KMS-11 (cell line): ENCODE results near the gene AFF3.

Experiments
- H2AFZ ChIP-seq: fragments of 200-600 bp; sonication (generic); 2 replicates; pipeline ENCODE4 v1.6.1; 2016; ENCODE audit warnings: antibody characterized with exemption, mixed run types, low read depth
- H3K27ac ChIP-seq: fragments of 200-600 bp; sonication (generic); 2 replicates; pipeline ENCODE4 v1.6.1; 2016; ENCODE audit warnings: mild to moderate bottlenecking, mixed run types
- H3K27me3 ChIP-seq: fragments of 200-600 bp; sonication (generic); 2 replicates; pipeline ENCODE4 v1.6.1; 2017; ENCODE audit warnings: mild to moderate bottlenecking, low read depth, mixed run types, moderate library complexity; ENCODE audit not compliant: insufficient read depth
- H3K36me3 ChIP-seq: fragments of 200-600 bp; sonication (generic); 2 replicates; pipeline ENCODE4 v1.6.1; 2017; ENCODE audit warnings: mild to moderate bottlenecking, mixed run types; ENCODE audit not compliant: insufficient read depth
- H3K4me1 ChIP-seq: fragments of 200-600 bp; sonication (generic); 2 replicates; pipeline ENCODE4 v1.6.1; 2016; ENCODE audit warnings: mild to moderate bottlenecking, low read depth, mixed run types; ENCODE audit not compliant: poor library complexity, severe bottlenecking
- H3K4me2 ChIP-seq: fragments of 200-600 bp; sonication (generic); 2 replicates; pipeline ENCODE4 v1.7.0; 2016; ENCODE audit warnings: mild to moderate bottlenecking, mixed run types
- H3K4me3 ChIP-seq: fragments of 200-600 bp; sonication (generic); IDR thresholded peaks from 2 replicates; pipeline ENCODE4 v1.6.1; 2017; ENCODE audit warnings: low read depth, low read length, mixed read lengths; ENCODE audit not compliant: insufficient read depth
- H3K79me2 ChIP-seq: fragments of 200-600 bp; sonication (generic); 2 replicates; pipeline ENCODE4 v1.6.1; 2016; ENCODE audit warnings: low read depth, mixed run types; ENCODE audit not compliant: insufficient read depth
- H3K9ac ChIP-seq: fragments of 200-600 bp; sonication (generic); 2 replicates; pipeline ENCODE4 v1.6.1; 2016; ENCODE audit warnings: mild to moderate bottlenecking, mixed run types
- H4K20me1 ChIP-seq: fragments of 200-600 bp; sonication (generic); 2 replicates; pipeline ENCODE4 v1.6.1; 2016; ENCODE audit warnings: mild to moderate bottlenecking, mixed run types; ENCODE audit not compliant: insufficient read depth
- TF ChIP-seq, protein P1 (sequence below): fragments of 200-600 bp; sonication (generic); conservative IDR thresholded peaks from 2 replicates; pipeline ENCODE4 v1.6.1; 2017; ENCODE audit warnings: low read depth, mild to moderate bottlenecking, antibody characterized with exemption, low read length, moderate library complexity, mixed read lengths

The AFF3 gene

GRCh38 chr2:100176925-100177324 is 34.5 kb upstream of the AFF3 start:
- no peak overlapping the region for H3K4me3 ChIP-seq
- H4K20me1 ChIP-seq: no peaks in the 10 kb centered on the region
- no peaks in the 10 kb centered on the region for H3K27me3 ChIP-seq
- H3K4me2 ChIP-seq: no peak overlapping the region
- H3K79me2 ChIP-seq: no peaks in the 10 kb centered on the region
- H3K36me3 ChIP-seq: no peaks in the 10 kb centered on the region
- TF ChIP-seq, protein P1, sequence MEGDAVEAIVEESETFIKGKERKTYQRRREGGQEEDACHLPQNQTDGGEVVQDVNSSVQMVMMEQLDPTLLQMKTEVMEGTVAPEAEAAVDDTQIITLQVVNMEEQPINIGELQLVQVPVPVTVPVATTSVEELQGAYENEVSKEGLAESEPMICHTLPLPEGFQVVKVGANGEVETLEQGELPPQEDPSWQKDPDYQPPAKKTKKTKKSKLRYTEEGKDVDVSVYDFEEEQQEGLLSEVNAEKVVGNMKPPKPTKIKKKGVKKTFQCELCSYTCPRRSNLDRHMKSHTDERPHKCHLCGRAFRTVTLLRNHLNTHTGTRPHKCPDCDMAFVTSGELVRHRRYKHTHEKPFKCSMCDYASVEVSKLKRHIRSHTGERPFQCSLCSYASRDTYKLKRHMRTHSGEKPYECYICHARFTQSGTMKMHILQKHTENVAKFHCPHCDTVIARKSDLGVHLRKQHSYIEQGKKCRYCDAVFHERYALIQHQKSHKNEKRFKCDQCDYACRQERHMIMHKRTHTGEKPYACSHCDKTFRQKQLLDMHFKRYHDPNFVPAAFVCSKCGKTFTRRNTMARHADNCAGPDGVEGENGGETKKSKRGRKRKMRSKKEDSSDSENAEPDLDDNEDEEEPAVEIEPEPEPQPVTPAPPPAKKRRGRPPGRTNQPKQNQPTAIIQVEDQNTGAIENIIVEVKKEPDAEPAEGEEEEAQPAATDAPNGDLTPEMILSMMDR: no peak
- H3K9ac ChIP-seq: no peak overlapping the region
- no peak overlapping the region for H2AFZ ChIP-seq
- H3K4me1 ChIP-seq: no peaks in the 10 kb centered on the region
- H3K27ac ChIP-seq: no peak overlapping the region

DNA sequence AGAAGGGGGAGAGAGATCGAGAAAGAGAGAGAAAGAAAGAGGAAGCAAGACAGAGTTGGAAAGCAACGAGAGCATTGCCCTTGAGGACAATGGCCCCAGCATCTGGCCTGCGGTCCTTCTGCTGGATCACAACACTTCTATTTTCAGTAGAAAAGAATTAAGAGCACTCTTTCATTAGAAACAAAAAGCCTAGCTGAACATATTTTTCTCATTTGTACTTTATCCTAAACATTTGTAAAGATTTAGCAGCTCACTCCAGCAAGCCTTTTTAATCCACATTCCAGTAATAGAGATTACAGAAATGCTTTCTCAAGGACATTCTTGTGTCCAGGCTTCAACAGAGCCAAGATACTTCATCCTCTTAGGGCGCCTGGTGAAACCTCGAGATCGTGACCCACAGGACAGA is 31.6 kb upstream of the AFF3 start:
- Histone ChIP-seq H3K9ac (no peak overlapping the region), H3K4me2 (no peak overlapping the region), H3K27me3 (no peaks in the 10 kb centered on the region), H4K20me1 (no peaks in the 10 kb centered on the region), H3K4me1 (no peaks in the 10 kb centered on the region), H3K4me3 (no peak overlapping the region), H3K79me2 (no peaks in the 10 kb centered on the region), H2AFZ (no peak overlapping the region), H3K27ac (no peak overlapping the region), H3K36me3 (no peaks in the 10 kb centered on the region)
- TF ChIP-seq, protein P1: no peak

GRCh38 chr2:100166701-100167100 is 24.3 kb upstream of the AFF3 start:
- TF ChIP-seq, protein P1: no peak
- Histone ChIP-seq H4K20me1 (no peaks in the 10 kb centered on the region), H3K4me1 (no peaks in the 10 kb centered on the region), H3K4me2 (no peak overlapping the region), H3K27me3 (no peaks in the 10 kb centered on the region), H3K36me3 (no peaks in the 10 kb centered on the region), H3K4me3 (no peak overlapping the region), H2AFZ (no peak overlapping the region), H3K9ac (no peak overlapping the region), H3K27ac (no peak overlapping the region), H3K79me2 (no peaks in the 10 kb centered on the region)

GRCh38 chr2:100163605-100164004 is 21.2 kb upstream of the AFF3 start:
- Histone ChIP-seq H3K4me3 (no peak overlapping the region), H4K20me1 (no peaks in the 10 kb centered on the region), H3K4me2 (no peak overlapping the region), H3K36me3 (no peaks in the 10 kb centered on the region), H3K4me1 (no peaks in the 10 kb centered on the region), H2AFZ (no peak overlapping the region), H3K79me2 (no peaks in the 10 kb centered on the region), H3K27me3 (no peaks in the 10 kb centered on the region), H3K27ac (no peak overlapping the region), H3K9ac (no peak overlapping the region)
- TF ChIP-seq, protein P1: no peak
